A673 (cell line): Measurements from ENCODE around the gene ATG2B.

Experiments
- EZH2 ChIP-seq: fragments of 200-600 bp; sonication (generic); IDR thresholded peaks from 2 replicates; pipeline ENCODE4 v1.6.1; 2017; ENCODE audit warnings: borderline replicate concordance, low read depth, mild to moderate bottlenecking, mixed read lengths, antibody characterized with exemption, low read length; ENCODE audit not compliant: poor library complexity, severe bottlenecking
- TF ChIP-seq, protein P1 (sequence below): fragments of 300-800, 200-600 bp; sonication (generic); conservative IDR thresholded peaks from 2 replicates; pipeline ENCODE4 v1.5.1; 2017; ENCODE audit warnings: low read depth, mild to moderate bottlenecking, antibody characterized with exemption, low read length, moderate library complexity, mixed read lengths

DNA sequence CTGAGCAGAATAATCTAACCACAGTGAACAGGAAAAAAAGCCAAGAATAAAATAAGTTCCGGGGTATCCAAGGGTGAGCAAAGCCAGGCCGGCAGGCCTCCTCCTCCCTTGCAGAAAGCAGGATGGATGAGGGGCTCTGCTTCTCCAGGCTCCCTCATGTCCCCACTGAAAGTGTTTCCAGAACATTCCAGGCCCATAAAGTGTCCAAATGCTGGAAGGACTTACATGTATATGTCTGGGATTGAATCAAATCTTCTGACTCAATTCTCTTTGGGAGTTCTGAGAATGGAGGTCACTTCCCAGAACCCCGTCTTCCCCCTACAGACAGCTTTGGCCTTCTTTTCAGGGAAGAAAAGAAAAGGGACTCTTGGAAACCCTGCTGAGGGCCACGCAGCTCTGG lies 132.1 kb downstream of the ATG2B start:
- TF ChIP-seq, protein P1, sequence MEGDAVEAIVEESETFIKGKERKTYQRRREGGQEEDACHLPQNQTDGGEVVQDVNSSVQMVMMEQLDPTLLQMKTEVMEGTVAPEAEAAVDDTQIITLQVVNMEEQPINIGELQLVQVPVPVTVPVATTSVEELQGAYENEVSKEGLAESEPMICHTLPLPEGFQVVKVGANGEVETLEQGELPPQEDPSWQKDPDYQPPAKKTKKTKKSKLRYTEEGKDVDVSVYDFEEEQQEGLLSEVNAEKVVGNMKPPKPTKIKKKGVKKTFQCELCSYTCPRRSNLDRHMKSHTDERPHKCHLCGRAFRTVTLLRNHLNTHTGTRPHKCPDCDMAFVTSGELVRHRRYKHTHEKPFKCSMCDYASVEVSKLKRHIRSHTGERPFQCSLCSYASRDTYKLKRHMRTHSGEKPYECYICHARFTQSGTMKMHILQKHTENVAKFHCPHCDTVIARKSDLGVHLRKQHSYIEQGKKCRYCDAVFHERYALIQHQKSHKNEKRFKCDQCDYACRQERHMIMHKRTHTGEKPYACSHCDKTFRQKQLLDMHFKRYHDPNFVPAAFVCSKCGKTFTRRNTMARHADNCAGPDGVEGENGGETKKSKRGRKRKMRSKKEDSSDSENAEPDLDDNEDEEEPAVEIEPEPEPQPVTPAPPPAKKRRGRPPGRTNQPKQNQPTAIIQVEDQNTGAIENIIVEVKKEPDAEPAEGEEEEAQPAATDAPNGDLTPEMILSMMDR, result no peak
- no peak for TF ChIP-seq EZH2
